Measurements from ENCODE around the gene MTCH1. TPM values are rescaled to one million over a fixed set of nuclear protein-coding genes. Genes with fewer than 3 reads are reported as not detected.

The MTCH1 gene
- total RNA-seq (2022; extraction: Qiagen RNA extraction) = 107 to 126 TPM (median 123 TPM) in 5 replicates

GRCh38 chr6:36985808-36986703, at the start of gene MTCH1:
Gene MTCH1, minus strand, starts transcription at chr6:36986196. Its CDS starts 23 bp downstream, at chr6:36986173.

GRCh38 chr6:37005061-37005810, 19.2 kb upstream of the MTCH1 start, which contains the start of gene FGD2:
Gene FGD2, plus strand, starts transcription at chr6:37005655. Its CDS starts 163 bp downstream, at chr6:37005818.

GRCh38 chr6:36954262-36954931, 31.6 kb downstream of the MTCH1 start, which contains the start of gene PI16:
Gene PI16, plus strand, starts transcription at chr6:36954738. Its CDS starts 23 bp downstream, at chr6:36954761.

Other genes starting within 250 kb of the MTCH1 start
- gene CPNE5, start 146.8 kb downstream of the MTCH1 start, total RNA-seq (2022; extraction: Qiagen RNA extraction) = 0.06 to 0.12 TPM (median 0.10 TPM) in 5 replicates
- 42.6 to 46.2 TPM (median 45.0 TPM) in 5 replicates for gene PPIL1, start 111.4 kb downstream of the MTCH1 start, total RNA-seq (2022; extraction: Qiagen RNA extraction)
- gene C6orf89, start 100.2 kb downstream of the MTCH1 start, total RNA-seq (2022; extraction: Qiagen RNA extraction) = 16.4 to 21.0 TPM (median 19.2 TPM) in 5 replicates
- not detected in 5 replicates for gene PI16, start 31.5 kb downstream of the MTCH1 start, total RNA-seq (2022; extraction: Qiagen RNA extraction)
- not detected in 5 replicates for gene FGD2, start 19.5 kb upstream of the MTCH1 start, total RNA-seq (2022; extraction: Qiagen RNA extraction)
- 10.2 to 15.0 TPM (median 13.7 TPM) in 5 replicates for gene PIM1, start 184.0 kb upstream of the MTCH1 start, total RNA-seq (2022; extraction: Qiagen RNA extraction)